ENCODE measurements around the gene NTRK2. TPM values are rescaled to one million over a fixed set of nuclear protein-coding genes. Genes with fewer than 3 reads are reported as not detected.

NTRK2 gene
- total RNA-seq, 2 experiments from 2014 or later = 0.06 TPM; not detected in 1

- no peaks in the 10 kb centered on the region for H3K36me3 ChIP-seq (ENCODE audit: insufficient read depth, low read length)
- H3K27ac ChIP-seq (ENCODE audit: low read depth, low read length, poor library complexity, severe bottlenecking) = no peak overlapping the region
- BruUV-seq (replicated peaks) = no TSS peak
- no peak overlapping the region for H2AFZ ChIP-seq (ENCODE audit: low read length)
- DNase-seq (ENCODE audit: low spot score) = no peak
- CTCF ChIA-PET (ENCODE audit: unreplicated experiment) = no interaction called here
- no peaks in the 10 kb centered on the region for H4K20me1 ChIP-seq (ENCODE audit: insufficient read depth, low read length)
- H3K4me2 ChIP-seq (ENCODE audit: low read length) = no peak overlapping the region
- no peaks in the 10 kb centered on the region for H3K9me2 ChIP-seq (ENCODE audit: insufficient read depth, low read length)
- no peaks in the 10 kb centered on the region for H3K9me3 ChIP-seq (ENCODE audit: low read length)
- no peaks in the 10 kb centered on the region for H3K4me1 ChIP-seq (ENCODE audit: insufficient read depth, low read length, poor library complexity, severe bottlenecking)
- intact Hi-C loops (cut with micrococcal nuclease; ENCODE audit: unreplicated experiment) = no loop called here
- TF ChIP-seq EZH2phosphoT487 (IDR thresholded peaks at IDR 0.05; ENCODE audit: borderline replicate concordance, low read depth, low read length) = no peak
- TF ChIP-seq, protein P1, sequence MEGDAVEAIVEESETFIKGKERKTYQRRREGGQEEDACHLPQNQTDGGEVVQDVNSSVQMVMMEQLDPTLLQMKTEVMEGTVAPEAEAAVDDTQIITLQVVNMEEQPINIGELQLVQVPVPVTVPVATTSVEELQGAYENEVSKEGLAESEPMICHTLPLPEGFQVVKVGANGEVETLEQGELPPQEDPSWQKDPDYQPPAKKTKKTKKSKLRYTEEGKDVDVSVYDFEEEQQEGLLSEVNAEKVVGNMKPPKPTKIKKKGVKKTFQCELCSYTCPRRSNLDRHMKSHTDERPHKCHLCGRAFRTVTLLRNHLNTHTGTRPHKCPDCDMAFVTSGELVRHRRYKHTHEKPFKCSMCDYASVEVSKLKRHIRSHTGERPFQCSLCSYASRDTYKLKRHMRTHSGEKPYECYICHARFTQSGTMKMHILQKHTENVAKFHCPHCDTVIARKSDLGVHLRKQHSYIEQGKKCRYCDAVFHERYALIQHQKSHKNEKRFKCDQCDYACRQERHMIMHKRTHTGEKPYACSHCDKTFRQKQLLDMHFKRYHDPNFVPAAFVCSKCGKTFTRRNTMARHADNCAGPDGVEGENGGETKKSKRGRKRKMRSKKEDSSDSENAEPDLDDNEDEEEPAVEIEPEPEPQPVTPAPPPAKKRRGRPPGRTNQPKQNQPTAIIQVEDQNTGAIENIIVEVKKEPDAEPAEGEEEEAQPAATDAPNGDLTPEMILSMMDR (conservative IDR thresholded peaks at IDR 0.05; ENCODE audit: low read length) = no peak
- no peaks in the 10 kb centered on the region for H3K79me2 ChIP-seq (ENCODE audit: insufficient read depth, low read depth, low read length)
- POLR2A ChIA-PET = no interaction called here
- no peak overlapping the region for H3K4me3 ChIP-seq (ENCODE audit: low read depth, low read length, poor library complexity, severe bottlenecking)
Measured at GRCh38 chr9:84754461-84754860, 84.9 kb downstream of the NTRK2 start.

DNA sequence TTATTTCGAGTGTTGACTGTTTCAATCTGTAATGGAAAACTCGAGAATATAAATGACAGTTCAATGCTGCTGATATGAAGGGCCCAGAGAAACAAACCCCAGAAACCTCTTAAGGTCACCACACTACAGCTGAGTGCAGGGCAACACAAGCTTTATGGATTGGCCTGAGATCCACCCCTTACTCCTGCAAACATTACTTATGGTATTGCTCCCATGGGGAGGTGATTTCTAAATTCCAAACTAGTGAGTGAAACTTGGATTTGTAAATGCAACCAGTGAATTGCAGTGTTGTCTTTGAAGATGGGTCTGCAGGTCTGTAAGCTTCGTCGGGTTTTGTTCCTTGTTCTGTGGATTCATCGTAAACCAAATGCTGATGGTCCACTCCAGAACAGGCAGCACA is 85.4 kb downstream of the NTRK2 start:
- ChIA-PET CTCF (ENCODE audit: unreplicated experiment) (no interaction called here), POLR2A (no interaction called here)
- Histone ChIP-seq H3K4me3 (ENCODE audit: low read depth, low read length, poor library complexity, severe bottlenecking) (no peak overlapping the region), H3K9me3 (ENCODE audit: low read length) (no peaks in the 10 kb centered on the region), H3K79me2 (ENCODE audit: insufficient read depth, low read depth, low read length) (no peaks in the 10 kb centered on the region), H2AFZ (ENCODE audit: low read length) (no peak overlapping the region), H3K36me3 (ENCODE audit: insufficient read depth, low read length) (no peaks in the 10 kb centered on the region), H3K4me1 (ENCODE audit: insufficient read depth, low read length, poor library complexity, severe bottlenecking) (no peaks in the 10 kb centered on the region), H3K27ac (ENCODE audit: low read depth, low read length, poor library complexity, severe bottlenecking) (no peak overlapping the region), H4K20me1 (ENCODE audit: insufficient read depth, low read length) (no peaks in the 10 kb centered on the region), H3K4me2 (ENCODE audit: low read length) (no peak overlapping the region), H3K9me2 (ENCODE audit: insufficient read depth, low read length) (no peaks in the 10 kb centered on the region)
- TF ChIP-seq, protein P1 (conservative IDR thresholded peaks at IDR 0.05; ENCODE audit: low read length) = no peak
- TF ChIP-seq EZH2phosphoT487 (IDR thresholded peaks at IDR 0.05; ENCODE audit: borderline replicate concordance, low read depth, low read length) = no peak
- no peak for DNase-seq (ENCODE audit: low spot score)
- BruUV-seq (replicated peaks) = no TSS peak
- intact Hi-C loops (cut with micrococcal nuclease; ENCODE audit: unreplicated experiment) = no loop called here

DNA sequence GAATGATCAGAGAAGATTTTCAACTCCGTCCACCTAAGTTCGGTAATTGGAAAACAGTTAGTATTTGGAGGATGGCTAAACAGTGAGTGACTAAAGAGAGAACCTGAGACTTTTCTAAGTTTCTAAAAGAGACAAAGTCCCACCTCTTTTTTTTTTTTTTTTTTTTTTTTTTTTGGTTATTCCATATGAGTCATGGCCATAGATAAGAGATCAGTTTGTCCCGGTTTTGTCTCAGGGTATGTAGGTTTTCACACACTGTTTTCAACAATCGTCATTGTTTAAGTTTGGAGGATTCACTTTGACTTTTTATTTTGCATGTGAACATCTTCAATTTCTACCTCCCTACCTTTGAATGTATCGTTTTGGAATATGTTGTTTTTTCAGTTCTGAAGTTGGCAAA is 85.9 kb downstream of the NTRK2 start:
- Histone ChIP-seq H3K79me2 (ENCODE audit: insufficient read depth, low read depth, low read length) (no peaks in the 10 kb centered on the region), H4K20me1 (ENCODE audit: insufficient read depth, low read length) (no peaks in the 10 kb centered on the region), H3K4me1 (ENCODE audit: insufficient read depth, low read length, poor library complexity, severe bottlenecking) (no peaks in the 10 kb centered on the region), H3K27ac (ENCODE audit: low read depth, low read length, poor library complexity, severe bottlenecking) (no peak overlapping the region), H3K36me3 (ENCODE audit: insufficient read depth, low read length) (no peaks in the 10 kb centered on the region), H3K4me3 (ENCODE audit: low read depth, low read length, poor library complexity, severe bottlenecking) (no peak overlapping the region), H3K9me2 (ENCODE audit: insufficient read depth, low read length) (no peaks in the 10 kb centered on the region), H2AFZ (ENCODE audit: low read length) (no peak overlapping the region), H3K4me2 (ENCODE audit: low read length) (no peak overlapping the region), H3K9me3 (ENCODE audit: low read length) (no peaks in the 10 kb centered on the region)
- ChIA-PET POLR2A (no interaction called here), CTCF (ENCODE audit: unreplicated experiment) (no interaction called here)
- no peak for TF ChIP-seq EZH2phosphoT487 (IDR thresholded peaks at IDR 0.05; ENCODE audit: borderline replicate concordance, low read depth, low read length)
- TF ChIP-seq, protein P1 (conservative IDR thresholded peaks at IDR 0.05; ENCODE audit: low read length) = no peak
- DNase-seq (ENCODE audit: low spot score) = no peak
- no TSS peak for BruUV-seq (replicated peaks)
- intact Hi-C loops (cut with micrococcal nuclease; ENCODE audit: unreplicated experiment) = no loop called here

All from OCI-LY7 (cell line).